ENCODE data around the gene BBOF1. TPM values are rescaled to one million over a fixed set of nuclear protein-coding genes. Genes with fewer than 3 reads are reported as not detected.
"Not testable (repeated sequence)": the region's sequence is repeated elsewhere in the genome, so short reads cannot be mapped to it uniquely, and the experiment has no call there.

BBOF1 gene
- total and polyA plus RNA-seq, 4 donors = 1.0 to 2.8 (median 2.1) TPM

DNA sequence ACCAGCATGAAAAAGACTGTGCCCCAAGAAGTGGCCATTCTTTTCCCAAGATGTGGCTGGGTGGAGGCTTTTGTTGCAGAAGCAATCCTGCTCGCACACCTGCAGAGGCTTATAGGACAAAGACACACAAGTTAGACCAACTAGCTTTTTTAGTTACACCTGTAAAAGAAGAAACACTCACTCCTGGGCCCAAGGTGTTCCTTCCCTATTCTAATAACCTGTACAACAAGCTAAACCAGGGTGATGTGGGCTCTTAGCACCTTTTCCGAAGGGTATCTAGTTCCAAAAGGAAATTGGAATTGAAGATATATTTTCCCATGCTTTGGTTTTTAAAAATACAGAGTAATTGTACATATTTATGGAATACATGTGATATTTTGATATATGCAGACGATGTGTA lies 31.1 kb upstream of the BBOF1 start:
- no peak for DNase-seq (ENCODE audit: low spot score)
- Histone ChIP-seq H3K4me3 (ENCODE audit: low read depth in 1 of 3, low read length in 3 of 3) (no peak overlapping the region), H3K27ac (ENCODE audit: low read depth in 1 of 2, low read length in 2 of 2) (no peak overlapping the region), H3K9me3 (ENCODE audit: control insufficient read depth in 4 of 4, low read length in 3 of 4) (no peaks in the 10 kb centered on the region), H3K36me3 (ENCODE audit: control insufficient read depth in 4 of 4, insufficient read depth in 3 of 4, low read depth in 1 of 4, low read length in 3 of 4) (peaks cover 8 to 34% (median 23%) of the 10 kb centered on the region in 4 donors), H3K9ac (ENCODE audit: low read depth in 1 of 2, low read length in 2 of 2) (no peak overlapping the region), H3K27me3 (ENCODE audit: control insufficient read depth in 4 of 4, insufficient read depth in 4 of 4, low read length in 3 of 4) (no peaks in the 10 kb centered on the region), H3K4me1 (ENCODE audit: control insufficient read depth in 4 of 4, insufficient read depth in 4 of 4, low read length in 3 of 4) (peaks cover 0 to 14% (median 7%) of the 10 kb centered on the region in 4 donors)
- TF ChIP-seq HNF4G (IDR thresholded peaks at IDR 0.05) = no peak
- TF ChIP-seq REST (IDR thresholded peaks at IDR 0.05) = no peak
- no peak for TF ChIP-seq RAD21 (IDR thresholded peaks at IDR 0.05)
- no peak for TF ChIP-seq RXRA (IDR thresholded peaks at IDR 0.05)
- WGBS = 71% methylated on average over 3 of the region's 3 CpGs

DNA sequence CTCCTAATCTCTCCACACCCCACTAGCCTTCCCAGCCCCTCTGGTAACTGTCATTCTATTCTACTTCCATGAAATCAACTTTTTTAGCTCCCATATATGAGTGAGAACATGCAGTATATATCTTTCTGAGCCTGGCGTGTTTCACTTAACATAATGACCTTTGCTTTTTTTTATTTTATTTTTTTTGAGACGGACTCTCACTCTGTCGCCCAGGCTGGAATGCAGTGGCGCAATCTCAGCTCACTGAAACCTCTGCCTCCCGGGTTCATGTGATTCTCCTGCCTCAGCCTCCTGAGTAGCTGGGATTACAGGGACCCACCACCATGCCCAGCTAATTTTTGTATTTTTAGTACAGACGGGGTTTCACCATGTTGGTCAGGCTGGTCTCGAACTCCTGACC lies 30.5 kb upstream of the BBOF1 start:
- Histone ChIP-seq H3K4me1 (ENCODE audit: control insufficient read depth in 4 of 4, insufficient read depth in 4 of 4, low read length in 3 of 4) (peaks cover 0 to 19% (median 11%) of the 10 kb centered on the region in 4 donors), H3K36me3 (ENCODE audit: control insufficient read depth in 4 of 4, insufficient read depth in 3 of 4, low read depth in 1 of 4, low read length in 3 of 4) (peaks cover 8 to 34% (median 22%) of the 10 kb centered on the region in 4 donors)
- not testable (repeated sequence) for H3K4me3 ChIP-seq (ENCODE audit: low read depth in 1 of 3, low read length in 3 of 3); DNase-seq (ENCODE audit: low spot score); H3K27me3 ChIP-seq (ENCODE audit: control insufficient read depth in 4 of 4, insufficient read depth in 4 of 4, low read length in 3 of 4); H3K9me3 ChIP-seq (ENCODE audit: control insufficient read depth in 4 of 4, low read length in 3 of 4); H3K27ac ChIP-seq (ENCODE audit: low read depth in 1 of 2, low read length in 2 of 2); H3K9ac ChIP-seq (ENCODE audit: low read depth in 1 of 2, low read length in 2 of 2)
- WGBS = 49% methylated on average over 7 of the region's 7 CpGs
- TF ChIP-seq HNF4A (conservative IDR thresholded peaks at IDR 0.05) = peak; percentile 38 to 48
- TF ChIP-seq RXRA (IDR thresholded peaks at IDR 0.05) = peak in 1 of 2 donors; percentile 39
- TF ChIP-seq RAD21 (IDR thresholded peaks at IDR 0.05) = peak in 1 of 2 donors; percentile 7

DNA sequence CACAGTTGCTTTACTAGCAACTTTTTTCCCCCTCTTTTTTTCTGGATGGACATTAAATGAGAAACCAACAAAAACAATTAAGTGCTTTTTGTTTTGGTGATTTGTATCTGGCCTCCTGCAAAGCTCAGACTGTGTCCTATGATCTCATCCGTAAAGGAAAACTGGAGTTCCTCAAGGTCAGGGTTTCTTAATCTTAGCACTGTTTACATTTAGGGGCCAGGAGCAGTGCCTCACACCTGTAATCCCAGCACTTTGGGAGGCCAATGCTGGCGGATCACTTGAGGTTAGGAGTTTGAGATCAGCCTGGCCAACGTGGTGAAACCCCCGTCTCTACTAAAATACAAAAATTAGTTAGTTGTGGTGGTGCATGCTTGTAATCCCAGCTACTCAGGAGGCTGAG lies 28.1 kb upstream of the BBOF1 start:
- TF ChIP-seq EGR1 (IDR thresholded peaks at IDR 0.05; ENCODE audit: low read depth in 2 of 2) = no peak
- no peak for TF ChIP-seq HNF4A (conservative IDR thresholded peaks at IDR 0.05)
- TF ChIP-seq JUND (IDR thresholded peaks at IDR 0.05) = no peak
- TF ChIP-seq MAX (IDR thresholded peaks at IDR 0.05) = no peak
- no peak for TF ChIP-seq HNF4G (IDR thresholded peaks at IDR 0.05)
- no peak for TF ChIP-seq GABPA (IDR thresholded peaks at IDR 0.05 in 1 of 2, conservative IDR thresholded peaks at IDR 0.05 in 1 of 2)
- TF ChIP-seq FOXA1 (IDR thresholded peaks at IDR 0.05) = no peak
- TF ChIP-seq ZBTB33 (IDR thresholded peaks at IDR 0.05) = no peak
- no peak for TF ChIP-seq SP1 (IDR thresholded peaks at IDR 0.05)
- no peak for TF ChIP-seq NR2F2 (IDR thresholded peaks at IDR 0.05)
- no peak for TF ChIP-seq RXRA (IDR thresholded peaks at IDR 0.05)
- no peak for TF ChIP-seq CTCF (IDR thresholded peaks at IDR 0.05; ENCODE audit: low read depth, low read length, missing input control)
- no peak for TF ChIP-seq RAD21 (IDR thresholded peaks at IDR 0.05)
- no peak for TF ChIP-seq FOXA2 (IDR thresholded peaks at IDR 0.05)
- no peak for TF ChIP-seq REST (IDR thresholded peaks at IDR 0.05)
- WGBS = 68% methylated on average over 4 of the region's 4 CpGs
- Histone ChIP-seq H3K4me1 (ENCODE audit: control insufficient read depth in 4 of 4, insufficient read depth in 4 of 4, low read length in 3 of 4) (peaks cover 0 to 30% (median 17%) of the 10 kb centered on the region in 4 donors), H3K27ac (ENCODE audit: low read depth in 1 of 2, low read length in 2 of 2) (no peak overlapping the region), H3K36me3 (ENCODE audit: control insufficient read depth in 4 of 4, insufficient read depth in 3 of 4, low read depth in 1 of 4, low read length in 3 of 4) (peaks cover 6 to 21% (median 15%) of the 10 kb centered on the region in 4 donors), H3K4me3 (ENCODE audit: low read depth in 1 of 3, low read length in 3 of 3) (no peak overlapping the region), H3K9ac (ENCODE audit: low read depth in 1 of 2, low read length in 2 of 2) (no peak overlapping the region), H3K27me3 (ENCODE audit: control insufficient read depth in 4 of 4, insufficient read depth in 4 of 4, low read length in 3 of 4) (no peaks in the 10 kb centered on the region), H3K9me3 (ENCODE audit: control insufficient read depth in 4 of 4, low read length in 3 of 4) (no peaks in the 10 kb centered on the region)
- DNase-seq (ENCODE audit: low spot score) = no peak

Measured in liver (tissue), 9 donors.